HK-2 (cell line): Measurements from ENCODE around the gene GIT1.

Source experiments
- DNase-seq: peaks from one replicate; pipeline ENCODE4 v3.0.0-alpha.2; 2018; ENCODE audit not compliant: unreplicated experiment

Gene GIT1

DNA sequence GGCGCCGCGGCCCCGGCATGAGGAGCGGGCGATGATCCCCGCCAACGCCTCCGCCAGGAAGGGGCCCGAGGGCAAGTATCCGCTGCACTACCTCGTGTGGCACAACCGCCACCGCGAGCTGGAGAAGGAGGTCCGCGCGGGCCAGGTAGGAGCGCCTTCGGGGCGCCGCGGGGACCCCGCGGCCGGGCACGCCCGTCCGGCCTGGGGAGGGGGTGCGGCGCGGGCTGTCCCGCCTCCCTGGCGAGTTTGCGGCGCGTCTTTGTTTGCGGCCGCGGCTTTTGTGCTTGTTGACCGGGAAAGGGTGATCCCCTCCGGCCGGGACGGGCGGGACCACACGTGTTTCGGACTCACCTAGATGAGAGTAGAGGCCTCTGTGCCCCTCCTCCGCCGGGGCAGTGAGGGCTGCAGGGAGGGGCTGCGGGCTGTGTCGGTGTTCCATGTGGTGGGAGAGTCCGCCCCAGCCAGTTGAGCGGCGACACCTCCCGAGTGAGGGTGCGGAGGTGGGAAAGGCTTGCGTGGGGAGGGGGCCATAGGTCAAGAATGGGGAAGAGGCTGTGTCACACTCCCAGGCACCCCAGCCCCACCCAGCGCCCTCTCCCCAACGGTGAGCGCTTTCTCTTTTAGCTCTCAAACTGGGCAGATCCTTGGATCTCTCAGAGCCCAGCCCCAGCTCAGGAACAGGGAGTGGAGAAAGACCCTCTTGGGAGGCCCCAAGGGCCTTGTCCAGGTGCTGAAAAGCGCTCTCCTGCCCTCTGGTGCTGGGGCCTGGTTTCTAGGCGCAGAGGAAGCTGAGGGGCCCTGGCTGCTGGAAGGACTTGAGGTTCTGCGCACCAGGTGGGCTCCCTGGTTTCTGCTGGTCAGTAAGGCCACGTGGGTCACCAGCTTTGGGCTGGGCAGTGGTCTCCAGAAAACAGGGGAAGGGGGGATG, 4.4 kb upstream of the GIT1 start:
- peak; percentile 31 for DNase-seq

DNA sequence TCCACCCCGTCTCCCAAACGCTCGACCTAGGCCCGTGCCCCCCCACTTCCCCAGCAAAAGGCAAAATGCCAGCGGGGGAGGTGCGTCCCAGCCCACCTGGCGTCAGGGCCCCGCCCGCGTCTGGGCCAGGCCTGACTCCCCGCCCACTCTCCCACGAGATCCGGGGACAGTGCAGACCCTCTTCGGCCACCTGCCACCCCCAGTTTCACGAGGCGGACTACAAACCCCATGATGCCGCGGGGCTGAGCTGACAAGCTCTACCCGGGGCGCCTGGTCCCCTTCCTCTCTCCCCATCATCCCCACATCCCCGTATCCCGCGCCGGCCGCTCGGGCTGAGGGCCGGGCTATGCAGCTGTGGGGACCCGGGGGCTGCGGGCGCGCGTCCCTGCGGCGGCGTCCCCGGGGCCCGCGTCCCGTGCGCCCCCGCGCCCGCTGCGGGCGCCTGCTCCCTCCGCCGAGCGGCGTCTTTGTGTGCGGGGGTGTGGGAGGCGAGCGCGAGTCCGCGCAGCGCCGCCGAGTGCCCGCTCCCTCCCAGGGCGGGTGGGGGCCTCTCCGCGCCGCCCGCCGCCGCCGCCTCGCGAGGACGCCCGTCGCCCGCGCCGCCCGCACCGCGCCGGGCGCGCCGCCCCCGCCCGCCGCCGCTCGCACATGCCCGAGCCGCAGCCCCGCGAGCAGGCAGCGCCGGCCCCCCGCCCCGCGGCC, 3.6 kb upstream of the GIT1 start, which contains the start of gene ANKRD13B:
TSS of gene ANKRD13B (plus strand) at position 283 of the 702 bp plus-strand sequence. CDS start 490 bp downstream, outside the sequence.
- DNase-seq, result peak; percentile 39

DNA sequence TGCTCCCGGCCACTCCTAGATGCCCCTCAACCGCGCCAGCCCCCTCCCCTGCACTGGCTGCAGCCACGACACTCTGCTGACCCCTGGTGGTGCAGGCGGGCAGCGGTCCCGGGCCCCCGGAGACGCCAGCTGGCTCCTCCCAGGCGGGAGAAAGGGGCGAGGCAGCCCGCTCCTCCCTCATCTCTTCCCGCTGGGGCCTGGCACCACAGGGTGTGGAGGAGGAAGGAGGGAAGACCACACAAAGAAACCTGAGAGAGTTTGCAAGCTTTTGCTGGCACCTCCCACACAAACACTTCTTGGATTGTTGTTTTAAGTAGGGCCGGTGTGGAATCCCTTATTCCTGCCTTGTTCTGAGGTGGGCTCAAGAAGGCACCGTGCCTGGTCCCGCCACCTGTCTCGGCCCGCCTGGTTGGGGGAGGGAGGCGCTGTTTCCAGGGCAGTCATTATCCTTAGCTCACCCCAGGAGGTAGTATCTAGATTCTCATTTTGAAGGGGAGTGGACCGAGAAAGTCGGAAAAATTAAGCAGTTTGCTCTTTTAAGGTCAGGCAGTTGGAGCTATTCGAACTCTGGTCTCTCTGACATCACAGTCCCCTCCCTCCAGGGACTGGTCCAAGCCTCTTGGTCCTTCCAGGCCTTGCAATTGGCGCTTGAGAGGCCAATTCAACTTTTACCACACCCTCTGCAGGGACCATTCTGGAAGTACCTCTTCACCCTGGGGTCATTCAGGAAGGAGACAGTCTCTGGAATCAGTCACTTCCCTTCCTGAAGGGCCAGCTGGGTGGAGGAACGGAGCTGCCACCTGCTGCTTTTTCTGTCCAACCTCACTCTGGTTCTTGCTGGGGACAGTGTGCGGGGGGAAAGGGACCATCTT, 2.5 kb upstream of the GIT1 start:
- DNase-seq, result peak; percentile 91

DNA sequence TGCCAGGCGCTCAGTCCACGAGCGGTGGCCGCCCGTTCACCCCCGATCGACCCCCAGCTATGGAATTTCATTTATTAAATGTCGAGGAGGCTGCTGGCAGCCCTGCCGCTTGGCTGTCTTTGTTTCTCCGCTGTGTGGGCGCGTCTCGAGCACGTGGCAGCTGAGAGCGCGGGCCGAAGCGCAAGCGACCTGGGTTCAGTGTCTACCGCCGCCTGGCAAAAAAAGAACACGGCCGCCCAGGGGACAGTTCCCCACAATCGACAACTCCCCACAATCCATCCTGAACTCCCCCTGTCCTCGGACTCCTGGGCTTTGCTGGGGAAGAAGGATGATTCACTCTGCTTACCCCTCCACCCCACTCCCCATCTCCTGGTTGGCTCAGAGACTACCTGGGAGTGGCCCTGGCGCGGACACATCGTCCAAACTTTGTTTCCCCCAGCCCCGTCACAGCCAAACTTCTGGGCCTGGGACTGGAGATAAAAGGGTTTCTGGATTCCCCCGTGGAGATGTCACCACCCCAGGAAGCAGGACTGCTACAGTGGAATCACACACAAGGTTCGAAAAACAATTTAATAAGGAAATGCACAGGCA, 1.8 kb upstream of the GIT1 start:
- DNase-seq, result no peak

DNA sequence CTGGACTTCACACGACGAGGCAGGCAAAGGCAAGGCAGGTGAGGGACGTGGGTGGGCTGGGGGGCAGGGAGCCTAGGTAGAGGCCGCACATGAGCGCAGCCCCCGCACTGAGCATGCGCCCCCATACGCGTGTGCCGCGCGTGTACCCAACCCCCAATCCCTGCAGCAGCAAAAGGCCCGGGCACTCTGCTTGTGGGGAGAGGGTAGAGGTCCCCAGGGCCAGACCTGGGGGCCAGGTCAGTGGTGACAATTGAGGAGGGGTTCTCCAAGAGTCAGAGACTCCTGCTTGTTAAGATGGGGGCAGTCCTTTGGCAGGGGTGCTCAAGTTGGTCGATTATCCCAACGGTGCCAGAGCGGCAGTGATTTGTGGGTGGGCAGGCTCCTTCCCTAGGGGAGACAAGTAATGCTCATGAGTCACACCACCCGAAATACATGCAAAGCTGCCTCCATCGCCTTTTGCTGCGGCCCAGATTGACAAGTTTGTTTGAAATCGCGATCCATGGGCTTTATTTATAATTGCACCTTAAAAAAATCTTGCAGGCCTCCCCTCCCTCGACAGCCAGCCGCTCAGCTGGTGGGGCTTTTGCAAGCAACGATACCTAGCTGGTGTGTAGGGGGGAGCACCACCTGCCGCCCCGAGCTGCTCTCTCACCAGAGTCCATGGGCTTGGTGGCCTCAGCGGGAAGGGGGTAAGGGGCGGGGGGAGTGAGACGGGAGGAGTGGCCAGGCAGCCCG, 1.1 kb upstream of the GIT1 start:
- peak; percentile 50 for DNase-seq

DNA sequence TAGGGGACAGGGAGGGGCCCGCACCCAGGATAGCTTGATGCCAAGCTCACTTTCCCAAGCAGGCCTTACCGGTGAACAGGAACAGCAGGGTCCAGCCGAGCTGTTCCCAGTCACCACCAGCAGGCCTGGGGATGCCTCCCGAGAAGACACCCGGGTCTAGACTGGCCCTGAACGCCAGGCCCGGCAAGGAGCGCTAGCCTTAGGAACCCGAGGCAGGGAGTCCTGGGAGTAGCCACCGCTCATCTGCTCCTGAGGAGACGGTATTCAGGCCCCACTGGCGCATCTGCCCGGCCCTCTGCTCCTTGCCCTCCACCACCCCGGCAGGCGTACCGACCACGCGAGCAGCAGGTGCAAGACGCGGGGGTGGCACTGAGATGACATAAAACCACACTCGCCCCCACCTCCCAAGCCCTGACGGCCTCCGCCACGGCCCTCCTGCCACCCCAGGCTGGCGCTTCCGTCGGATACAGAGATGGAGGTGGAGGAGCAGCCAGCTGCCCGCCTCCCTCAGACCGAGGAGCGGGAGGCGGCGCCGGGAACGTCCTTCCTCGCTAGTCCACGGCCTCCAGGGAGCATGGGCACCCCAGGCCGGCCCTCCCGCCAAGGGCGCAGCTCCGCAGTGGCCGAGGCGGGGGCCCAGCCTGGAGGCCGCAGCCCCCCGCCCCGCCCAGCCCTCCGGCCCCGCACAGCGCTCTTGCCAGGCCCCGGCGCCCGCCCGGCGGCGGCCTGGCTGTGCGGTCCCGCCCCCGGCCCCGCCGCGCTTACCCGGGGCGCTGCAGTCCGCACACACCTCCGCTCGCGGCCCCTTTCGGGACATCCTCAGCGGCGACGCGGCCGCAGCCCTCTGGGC, 661 bp downstream of the GIT1 start:
- peak; percentile 61 for DNase-seq

DNA sequence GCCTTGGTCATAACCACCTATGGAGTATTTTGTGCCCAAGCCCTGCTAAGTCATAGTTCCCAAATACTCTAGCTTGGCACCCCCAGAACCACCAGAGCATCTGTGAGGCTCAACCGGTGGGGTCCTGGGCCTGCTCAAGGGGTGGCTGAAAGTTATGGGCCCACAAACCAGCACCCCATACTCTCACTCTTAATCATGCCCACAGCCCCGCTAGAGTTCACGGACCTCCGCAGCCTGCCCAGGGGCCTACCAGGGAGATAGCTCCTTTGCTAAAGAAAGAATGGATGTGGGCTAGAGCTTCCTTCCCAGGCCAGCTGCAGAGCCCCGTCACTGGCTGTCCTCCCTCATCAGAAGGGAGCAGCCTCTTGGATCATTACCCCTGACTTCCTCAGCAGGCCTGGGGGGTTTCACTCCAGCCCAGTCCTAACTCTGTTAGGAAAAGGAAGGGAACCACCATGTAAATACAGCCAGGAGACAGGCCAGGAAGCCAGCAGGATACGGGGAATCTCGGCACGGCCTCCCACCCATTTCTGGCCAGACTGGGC, 1.4 kb downstream of the GIT1 start:
- no peak for DNase-seq

DNA sequence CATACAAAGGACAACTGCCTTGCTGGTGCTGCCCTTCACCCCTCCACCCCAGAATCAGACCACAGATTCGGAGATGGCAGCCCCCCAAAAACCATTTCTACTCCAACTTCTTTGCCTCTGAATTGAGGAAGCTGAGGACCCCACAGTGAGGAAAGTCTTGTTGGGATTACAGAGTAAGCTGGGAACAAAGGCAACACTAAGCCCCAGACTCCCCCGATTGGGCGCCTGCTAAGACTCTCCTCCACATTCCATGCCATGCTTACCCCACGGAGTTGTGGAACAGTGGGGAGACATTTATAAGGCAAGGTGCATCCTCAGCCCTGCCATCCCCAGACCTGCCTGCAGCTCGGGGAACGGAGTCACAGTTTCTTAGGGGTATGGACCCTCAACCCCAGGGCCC, 1.9 kb downstream of the GIT1 start:
- no peak for DNase-seq

DNA sequence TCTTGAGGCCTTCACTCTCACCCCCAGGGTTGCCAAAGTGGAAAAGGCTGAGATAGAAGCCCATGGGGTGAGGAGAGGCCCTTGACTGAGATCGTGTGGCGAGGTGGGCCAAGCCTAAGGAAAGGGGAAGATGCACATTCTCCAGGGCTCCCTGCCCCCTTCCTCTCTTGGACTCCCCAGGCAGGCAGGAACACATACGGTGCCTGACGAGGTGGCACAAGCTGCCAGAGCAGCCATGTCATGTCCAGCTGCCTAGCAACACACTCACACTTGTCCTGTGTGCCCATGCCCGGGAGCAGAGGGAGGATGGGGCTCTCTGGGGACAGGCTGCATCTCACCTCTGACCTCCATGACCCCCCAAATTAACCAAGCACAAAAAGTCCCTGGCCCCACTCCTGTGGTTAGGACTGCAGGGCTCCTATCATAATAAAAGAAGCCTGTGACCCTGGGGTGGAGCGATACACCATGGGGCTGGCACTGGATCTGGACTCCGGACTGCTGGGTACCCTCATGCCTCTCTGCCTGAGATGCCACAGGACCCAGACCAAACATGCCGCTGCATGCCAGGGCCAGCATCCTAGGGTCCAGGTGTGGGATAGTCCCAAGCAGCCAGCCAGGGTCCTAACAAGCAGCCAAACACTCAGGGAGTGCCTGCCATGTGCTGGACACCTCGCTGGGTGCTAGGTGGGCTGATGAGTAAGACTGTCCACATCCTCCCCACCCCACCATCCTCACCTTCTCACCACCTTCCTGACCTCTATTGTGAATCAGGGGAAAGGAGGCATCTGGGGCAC, 2.6 kb downstream of the GIT1 start:
- no peak for DNase-seq

DNA sequence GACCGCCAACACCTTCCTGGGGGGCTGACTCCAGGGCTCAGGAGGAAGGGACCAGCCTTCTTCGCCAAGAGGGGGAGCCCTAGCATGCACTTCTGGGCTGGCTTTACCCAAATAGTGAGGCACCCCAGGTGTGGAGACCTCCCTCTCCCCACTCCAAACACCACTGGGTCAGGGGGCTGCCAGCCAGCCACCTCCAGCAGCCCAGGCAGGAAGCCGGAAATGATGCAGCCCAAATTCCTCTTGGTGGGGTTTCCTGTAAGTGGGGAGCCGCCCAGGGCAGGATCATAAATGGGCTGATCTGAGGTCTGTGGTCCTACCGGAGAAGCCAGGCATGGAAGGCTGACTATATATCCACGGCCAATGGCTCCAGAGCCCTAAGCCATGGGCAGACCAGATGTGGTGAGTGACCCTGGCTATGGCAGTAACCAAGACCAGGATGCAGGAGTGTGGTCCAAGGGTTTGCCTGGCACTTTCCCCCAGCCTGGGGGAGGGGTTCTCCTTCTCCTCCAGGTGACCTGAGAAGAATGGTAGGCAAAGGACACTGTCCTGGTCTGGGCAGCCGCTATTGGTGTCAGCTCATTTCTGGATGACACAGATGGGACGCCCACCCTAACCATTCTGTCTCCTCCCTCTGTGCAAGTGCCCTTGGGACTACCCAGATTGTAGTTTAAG, 4.2 kb downstream of the GIT1 start:
- no peak for DNase-seq

DNA sequence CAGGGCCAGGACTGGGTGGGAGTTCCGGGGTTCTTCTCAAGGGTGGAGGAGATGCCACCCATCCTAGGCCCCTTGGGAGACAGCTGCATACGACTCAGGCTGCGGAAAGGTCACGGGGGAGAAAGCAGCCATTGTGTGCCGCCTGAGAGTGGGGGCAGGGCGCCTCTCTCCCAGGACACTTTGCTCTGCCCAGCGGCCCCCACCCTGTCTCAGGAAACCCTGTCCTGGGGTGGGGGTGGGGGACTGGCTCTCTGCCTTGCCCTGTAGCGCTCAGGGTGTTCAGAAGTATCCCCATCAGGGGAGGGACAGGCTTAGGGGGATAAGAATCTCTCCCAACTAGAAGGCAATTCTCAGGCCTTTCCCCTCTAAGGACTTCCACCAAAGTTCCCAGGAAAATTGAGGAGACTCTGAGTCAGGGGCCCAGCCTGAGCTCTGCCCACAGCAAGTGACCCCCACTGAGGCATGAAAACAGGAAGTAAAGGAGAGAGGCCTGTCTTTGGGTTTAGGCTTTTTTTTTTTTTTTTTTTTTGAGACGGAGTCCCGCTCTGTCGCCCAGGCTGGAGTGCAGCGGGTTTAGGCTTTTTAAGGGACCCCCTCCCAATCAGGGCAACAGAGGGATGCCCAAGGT, 4.9 kb downstream of the GIT1 start:
- no peak for DNase-seq

DNA sequence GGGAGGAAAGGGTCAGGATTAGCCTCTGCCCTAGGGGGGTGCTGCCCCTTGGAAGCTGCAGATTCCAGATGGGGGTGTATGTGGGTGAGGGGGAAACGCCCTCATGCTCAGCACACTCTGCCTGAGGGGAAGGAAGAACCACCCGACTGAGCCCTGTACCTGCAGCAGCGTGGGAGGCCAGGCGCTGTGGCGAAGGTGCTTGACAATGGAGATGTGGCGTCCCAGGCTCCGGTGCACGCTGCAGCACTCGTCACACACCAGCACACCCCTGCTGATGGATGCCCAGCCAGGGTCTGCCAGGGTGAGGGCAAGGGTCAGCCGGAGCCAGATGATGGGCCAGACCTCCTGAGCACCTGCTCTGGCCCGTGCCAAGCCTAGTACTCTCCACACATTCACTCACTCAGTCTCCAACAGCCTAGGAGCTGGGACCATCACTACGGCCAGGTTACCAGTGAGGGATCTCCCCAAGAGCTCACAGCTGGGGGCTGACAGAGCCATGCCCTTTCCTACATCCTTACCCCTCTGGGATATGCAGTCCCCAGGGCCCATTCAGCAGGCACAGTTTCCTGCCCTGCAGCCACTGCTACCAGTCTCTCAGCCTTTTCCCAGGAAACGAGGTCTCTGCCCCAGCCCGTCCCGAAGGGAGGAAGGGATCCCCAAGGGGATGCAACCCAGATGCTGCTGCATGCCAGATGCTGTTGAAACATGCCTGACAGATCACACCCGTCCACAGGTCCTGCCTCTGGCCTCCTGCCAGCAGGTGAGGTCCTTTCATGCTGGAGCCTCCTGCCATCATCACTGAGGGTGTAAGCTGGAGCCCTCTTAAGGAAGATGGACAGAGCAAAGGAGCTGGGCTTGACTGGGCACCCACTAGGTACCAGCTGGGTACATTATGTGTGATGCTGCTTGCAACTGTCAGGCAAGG, 5.9 kb downstream of the GIT1 start:
- DNase-seq, result no peak

DNA sequence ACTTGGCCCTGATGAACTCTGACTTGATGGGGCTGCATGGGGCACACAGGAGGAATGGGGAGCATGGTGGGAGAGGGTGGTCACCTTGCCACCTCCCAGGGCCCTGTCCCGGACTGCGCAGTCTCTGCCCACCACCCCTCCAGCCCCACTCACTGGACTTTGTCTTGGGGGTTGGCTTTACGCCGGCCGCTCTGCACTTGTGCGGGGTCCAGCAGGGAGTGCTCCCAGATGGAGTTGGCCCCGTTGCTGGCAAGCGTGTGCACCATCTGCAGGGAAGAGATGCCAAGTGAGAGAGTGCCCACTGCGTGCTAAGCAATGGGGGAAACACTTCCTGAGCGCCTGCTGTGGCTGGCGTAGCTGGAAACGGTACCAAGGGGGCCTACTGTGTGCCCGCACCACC, 6.7 kb downstream of the GIT1 start:
- DNase-seq, result no peak

DNA sequence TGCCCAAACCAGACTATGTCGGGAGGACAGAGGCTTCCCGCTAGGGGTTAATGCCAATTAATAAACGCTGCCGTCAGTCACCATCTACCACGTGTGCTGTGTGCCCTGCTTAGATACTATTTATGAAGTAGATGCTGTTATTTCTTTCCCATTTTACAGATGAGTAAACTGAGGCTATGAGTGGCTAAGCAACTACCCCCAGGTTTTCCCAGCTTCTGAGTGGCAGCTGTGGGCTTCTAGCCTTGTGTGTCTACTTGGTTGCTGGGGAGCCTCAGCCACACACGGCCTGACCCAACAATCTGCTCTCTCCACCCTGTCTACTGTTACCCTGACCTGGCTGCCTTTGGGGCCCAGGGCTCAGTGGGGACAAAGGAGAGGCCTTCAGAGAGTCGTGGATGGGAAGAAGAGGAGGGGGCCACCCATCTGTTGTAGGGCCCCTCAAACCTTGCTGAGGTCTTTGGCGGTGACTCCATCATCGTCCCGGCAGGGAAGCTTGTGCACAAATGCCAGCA, 7.1 kb downstream of the GIT1 start:
- no peak for DNase-seq

DNA sequence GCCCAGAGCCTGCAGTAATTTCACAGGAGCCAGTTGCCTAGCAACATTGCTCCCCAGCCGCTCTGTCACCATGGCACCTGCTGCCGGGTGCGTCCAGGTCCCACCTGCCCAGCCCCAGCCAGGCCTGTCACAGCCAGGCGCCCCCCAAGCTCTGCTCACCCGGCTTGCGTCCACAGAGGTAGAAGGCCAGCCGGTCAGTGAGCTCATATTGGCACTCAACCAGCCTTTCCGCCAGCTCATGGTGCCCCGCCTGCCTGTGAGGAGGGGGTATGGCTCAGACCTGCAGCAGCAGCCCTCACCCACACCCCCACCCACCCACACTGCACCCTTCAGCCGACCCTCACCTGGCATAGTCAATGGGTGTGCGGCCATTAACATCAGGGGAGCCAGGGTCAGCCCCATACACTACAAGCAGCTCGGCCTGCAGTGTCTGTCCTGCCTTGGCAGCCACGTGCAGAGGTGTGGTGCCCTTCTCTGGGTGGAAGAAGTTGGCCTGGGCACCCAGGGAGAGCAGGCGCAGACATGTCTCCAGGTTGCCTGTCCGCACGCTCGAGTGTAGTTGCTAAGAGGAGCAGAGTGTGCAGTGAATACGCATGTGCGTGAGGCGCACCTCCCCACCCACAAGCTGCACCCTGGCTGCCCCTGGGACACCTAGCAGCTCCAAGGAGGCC, 7.7 kb downstream of the GIT1 start:
- no peak for DNase-seq
